PC-9 (cell line): Measurements from ENCODE around the gene GUSB.

Experiments used
- CTCF ChIP-seq: fragments of 200-600 bp; sonication (generic); conservative IDR thresholded peaks from 2 replicates; pipeline ENCODE4 v1.6.1; 2017; ENCODE audit warnings: mixed run types, antibody characterized with exemption, mild to moderate bottlenecking, moderate library complexity
- EZH2 ChIP-seq: fragments of 200-600 bp; sonication (generic); IDR thresholded peaks from 2 replicates; pipeline ENCODE4 v1.8.0; 2017; ENCODE audit warnings: antibody characterized with exemption, low read depth

DNA sequence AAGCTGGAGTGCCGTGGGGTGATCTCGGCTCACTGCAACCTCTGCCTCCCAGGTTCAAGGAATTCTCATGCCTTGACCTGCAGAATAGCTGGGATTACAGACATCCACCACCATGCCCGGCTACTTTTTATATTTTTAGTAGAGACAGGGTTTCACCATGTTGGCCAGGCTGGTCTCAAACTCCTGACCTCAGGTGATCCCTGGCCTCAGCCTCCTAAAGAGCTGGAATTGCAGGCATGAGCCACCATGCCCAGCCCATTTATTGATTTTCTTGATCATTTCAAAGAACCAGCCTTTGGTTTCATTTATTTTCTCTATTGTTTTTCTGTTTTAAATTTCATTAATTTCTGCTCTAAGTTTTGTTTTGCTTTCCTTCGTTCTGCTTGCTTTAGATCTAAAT, 50.3 kb downstream of the GUSB start:
- TF ChIP-seq CTCF, result no peak
- TF ChIP-seq EZH2, result no peak
